HEK293T (cell line): ENCODE results near the gene OXCT1.

Experiments
- CTCF ChIA-PET: fragments of 350-600 bp; formaldehyde crosslinking; extraction: SDS; loops from one replicate; lab custom pipeline; 2021; ENCODE audit warnings: antibody characterized with exemption, inconsistent platforms; lab: Yijun Ruan, JAX
- POLR2A ChIA-PET: fragments of 350-600 bp; formaldehyde crosslinking; extraction: SDS; loops from one replicate; lab custom pipeline; 2020; ENCODE audit warnings: antibody characterized with exemption, inconsistent platforms; lab: Yijun Ruan, JAX
- DNase-seq: peaks from one replicate; pipeline ENCODE4 v3.0.0; 2012; ENCODE audit warnings: mixed read lengths; ENCODE audit errors: extremely low spot score
- ARNT ChIP-seq: fragments of 450-650 bp; IDR thresholded peaks from 2 replicates; pipeline ENCODE4 v1.6.1; 2017; ENCODE audit warnings: mild to moderate bottlenecking
- BHLHE40 ChIP-seq: fragments of 450-650 bp; IDR thresholded peaks from 2 replicates; pipeline ENCODE4 v1.6.1; 2016; ENCODE audit warnings: mild to moderate bottlenecking, moderate library complexity, borderline replicate concordance
- CTBP1 ChIP-seq: fragments of 450-650 bp; IDR thresholded peaks from 2 replicates; pipeline ENCODE4 v1.6.1; 2016; ENCODE audit warnings: borderline replicate concordance
- ELF4 ChIP-seq: fragments of 450-650 bp; IDR thresholded peaks from 2 replicates; pipeline ENCODE4 v1.6.1; 2017; ENCODE audit warnings: antibody characterized with exemption
- FOXA1 ChIP-seq: fragments of 450-650 bp; IDR thresholded peaks from 2 replicates; pipeline ENCODE4 v1.6.1; 2016; ENCODE audit warnings: mild to moderate bottlenecking
- FOXK2 ChIP-seq: fragments of 450-650 bp; IDR thresholded peaks from 2 replicates; pipeline ENCODE4 v1.6.1; 2016; ENCODE audit warnings: mild to moderate bottlenecking
- FOXM1 ChIP-seq: fragments of 450-650 bp; IDR thresholded peaks from 2 replicates; pipeline ENCODE4 v1.6.1; 2017; ENCODE audit warnings: mild to moderate bottlenecking, borderline replicate concordance
- HDGF ChIP-seq: fragments of 450-650 bp; IDR thresholded peaks from 2 replicates; pipeline ENCODE4 v1.6.1; 2017; ENCODE audit warnings: antibody characterized with exemption, borderline replicate concordance
- L3MBTL2 ChIP-seq: fragments of 450-650 bp; conservative IDR thresholded peaks from 2 replicates; pipeline ENCODE4 v1.6.1; 2016; ENCODE audit warnings: mild to moderate bottlenecking
- LEF1 ChIP-seq: fragments of 450-650 bp; IDR thresholded peaks from 2 replicates; pipeline ENCODE4 v1.6.1; 2017; ENCODE audit warnings: mild to moderate bottlenecking, borderline replicate concordance
- NFRKB ChIP-seq: fragments of 450-650 bp; IDR thresholded peaks from 2 replicates; pipeline ENCODE4 v1.6.1; 2016; ENCODE audit warnings: mild to moderate bottlenecking, moderate library complexity
- SP1 ChIP-seq: fragments of 450-650 bp; IDR thresholded peaks from 2 replicates; pipeline ENCODE4 v1.6.1; 2017
- SUZ12 ChIP-seq: fragments of 450-650 bp; IDR thresholded peaks from 2 replicates; pipeline ENCODE4 v1.6.1; 2016; ENCODE audit warnings: mild to moderate bottlenecking
- TARDBP ChIP-seq: fragments of 450-650 bp; IDR thresholded peaks from 2 replicates; pipeline ENCODE4 v1.6.1; 2016
- ZNF384 ChIP-seq: fragments of 450-650 bp; IDR thresholded peaks from 2 replicates; pipeline ENCODE4 v1.6.1; 2016
- TF ChIP-seq, protein P1 (sequence below): fragments of 450-650 bp; IDR thresholded peaks from 2 replicates; pipeline ENCODE4 v1.6.1; 2016

The OXCT1 gene

DNA sequence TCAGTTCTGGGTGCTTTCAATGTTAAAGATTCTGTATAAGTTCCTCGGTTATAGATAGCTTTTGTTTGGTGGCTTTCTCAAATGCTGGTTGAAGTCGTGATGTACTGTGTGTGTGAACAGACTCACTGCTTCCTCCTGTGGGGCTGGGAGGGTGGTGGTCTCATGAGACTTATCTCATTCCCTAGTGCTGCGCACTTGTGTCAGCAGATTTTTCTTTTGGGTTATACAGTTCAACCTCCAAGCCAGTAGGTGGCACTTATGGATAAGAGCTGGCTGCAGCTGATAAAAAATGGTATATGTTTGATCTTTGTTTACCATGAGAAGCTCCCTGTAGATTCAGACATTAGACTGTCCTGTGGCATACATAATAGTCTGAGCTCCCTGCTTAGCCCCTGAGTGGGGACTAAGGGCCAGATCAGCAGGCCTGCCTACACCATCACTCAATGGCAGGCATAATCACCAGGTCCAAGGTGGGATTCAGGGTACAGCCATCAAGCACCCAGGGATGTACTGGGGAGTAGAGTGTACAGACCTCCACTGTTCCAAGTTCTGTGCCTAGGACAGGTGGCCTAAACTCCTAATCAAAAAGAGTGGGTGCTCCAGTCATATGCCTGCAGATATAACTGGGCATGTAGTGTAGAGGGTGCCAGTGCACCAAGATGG lies 174.2 kb downstream of the OXCT1 start:
- POLR2A ChIA-PET: no interaction called here
- DNase-seq: no peak
- TF ChIP-seq SUZ12 (no peak), FOXA1 (no peak), CTBP1 (no peak), FOXK2 (no peak), ZNF384 (no peak), TARDBP (no peak), BHLHE40 (no peak), ARNT (no peak), SP1 (no peak), LEF1 (no peak), HDGF (no peak), NFRKB (no peak), ELF4 (no peak), FOXM1 (no peak), L3MBTL2 (no peak)
- TF ChIP-seq, protein P1, sequence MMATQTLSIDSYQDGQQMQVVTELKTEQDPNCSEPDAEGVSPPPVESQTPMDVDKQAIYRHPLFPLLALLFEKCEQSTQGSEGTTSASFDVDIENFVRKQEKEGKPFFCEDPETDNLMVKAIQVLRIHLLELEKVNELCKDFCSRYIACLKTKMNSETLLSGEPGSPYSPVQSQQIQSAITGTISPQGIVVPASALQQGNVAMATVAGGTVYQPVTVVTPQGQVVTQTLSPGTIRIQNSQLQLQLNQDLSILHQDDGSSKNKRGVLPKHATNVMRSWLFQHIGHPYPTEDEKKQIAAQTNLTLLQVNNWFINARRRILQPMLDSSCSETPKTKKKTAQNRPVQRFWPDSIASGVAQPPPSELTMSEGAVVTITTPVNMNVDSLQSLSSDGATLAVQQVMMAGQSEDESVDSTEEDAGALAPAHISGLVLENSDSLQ: no peak
- CTCF ChIA-PET: interaction anchor here (0.6 kb wide), 1 partner anchor 76 kb away, joined by 3 read pairs; no protein-coding TSS in a partner anchor

DNA sequence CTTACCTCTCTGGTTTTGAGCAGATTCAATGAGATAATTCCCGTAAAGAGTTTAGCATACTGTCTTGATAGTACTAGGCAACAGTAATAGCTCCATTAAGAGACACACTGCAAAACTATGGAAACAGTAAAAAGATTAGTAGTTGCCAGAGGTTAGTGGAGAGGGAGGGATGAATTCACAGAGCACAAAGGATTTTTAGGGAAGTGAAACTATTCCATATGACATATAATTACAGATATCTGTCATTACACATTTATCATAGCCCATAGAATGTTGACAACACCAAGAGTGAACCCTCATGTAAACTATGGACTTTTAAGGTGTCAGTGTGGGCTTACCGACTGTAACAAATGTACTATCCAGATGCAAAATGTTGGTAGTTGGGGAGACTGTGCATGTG lies 183.5 kb downstream of the OXCT1 start:
- ChIA-PET CTCF (no interaction called here), POLR2A (no interaction called here)
- TF ChIP-seq BHLHE40: no peak
- TF ChIP-seq ZNF384: no peak
- TF ChIP-seq SP1: no peak
- no peak for TF ChIP-seq ELF4
- no peak for TF ChIP-seq LEF1
- no peak for TF ChIP-seq FOXM1
- TF ChIP-seq TARDBP: no peak
- TF ChIP-seq NFRKB: no peak
- TF ChIP-seq HDGF: no peak
- TF ChIP-seq, protein P1: no peak
- no peak for TF ChIP-seq FOXA1
- TF ChIP-seq FOXK2: no peak
- no peak for TF ChIP-seq SUZ12
- TF ChIP-seq CTBP1: no peak
- no peak for TF ChIP-seq L3MBTL2
- TF ChIP-seq ARNT: no peak
- DNase-seq: no peak

DNA sequence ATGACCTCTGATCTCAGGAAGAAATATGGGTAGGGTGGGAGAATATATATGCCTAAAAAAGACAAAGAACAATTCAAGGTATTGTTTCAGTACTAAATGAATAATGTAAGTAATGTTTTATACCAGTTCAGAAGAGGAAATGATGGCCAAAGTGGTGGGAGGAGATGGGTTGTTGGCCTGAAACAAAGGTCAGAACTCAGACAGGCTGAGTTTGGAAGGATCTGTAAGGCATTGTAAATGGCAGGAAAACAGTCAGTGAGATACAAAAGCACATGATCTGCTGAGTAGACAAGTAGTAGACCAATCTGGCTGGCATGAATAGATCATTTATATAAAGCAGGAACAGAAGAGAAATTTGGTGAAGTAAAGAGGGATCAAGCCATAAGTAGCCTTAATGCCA lies 184.0 kb downstream of the OXCT1 start:
- no peak for DNase-seq
- ChIA-PET POLR2A (no interaction called here), CTCF (no interaction called here)

DNA sequence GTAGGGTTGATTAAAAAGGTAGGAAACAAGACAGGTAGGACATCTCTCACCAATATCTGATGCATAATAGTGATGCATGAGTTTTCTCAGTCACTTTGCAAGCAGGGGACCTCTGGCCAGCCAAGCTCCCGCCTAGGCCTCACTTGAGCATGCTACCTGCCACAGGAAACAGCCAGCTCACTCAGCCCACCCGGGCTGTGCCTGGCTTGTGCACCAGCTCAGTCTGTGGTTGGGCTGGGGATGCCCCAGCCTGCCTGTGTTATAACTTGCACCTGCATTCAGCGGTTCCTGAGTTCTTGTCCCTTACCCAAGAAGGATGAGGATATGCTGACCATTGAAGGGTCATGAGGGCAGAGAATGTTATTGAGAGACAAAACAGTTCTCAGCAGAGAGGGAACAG lies 187.0 kb downstream of the OXCT1 start:
- CTCF ChIA-PET: no interaction called here
- DNase-seq: no peak
- TF ChIP-seq ZNF384 (no peak), FOXM1 (no peak), NFRKB (no peak), TARDBP (no peak), FOXK2 (no peak), ELF4 (no peak), HDGF (no peak), SUZ12 (no peak), LEF1 (no peak), L3MBTL2 (no peak), FOXA1 (no peak), ARNT (no peak)
- TF ChIP-seq, protein P1: no peak
- POLR2A ChIA-PET: no interaction called here

More for the DNA sequence above, 184.0 kb downstream of the OXCT1 start:
- TF ChIP-seq, protein P1: no peak
- TF ChIP-seq BHLHE40 (no peak), L3MBTL2 (no peak), SUZ12 (no peak), FOXK2 (no peak), ELF4 (no peak), FOXM1 (no peak), TARDBP (no peak), ZNF384 (no peak), SP1 (no peak), FOXA1 (no peak), HDGF (no peak), NFRKB (no peak), CTBP1 (no peak), LEF1 (no peak), ARNT (no peak)

DNA sequence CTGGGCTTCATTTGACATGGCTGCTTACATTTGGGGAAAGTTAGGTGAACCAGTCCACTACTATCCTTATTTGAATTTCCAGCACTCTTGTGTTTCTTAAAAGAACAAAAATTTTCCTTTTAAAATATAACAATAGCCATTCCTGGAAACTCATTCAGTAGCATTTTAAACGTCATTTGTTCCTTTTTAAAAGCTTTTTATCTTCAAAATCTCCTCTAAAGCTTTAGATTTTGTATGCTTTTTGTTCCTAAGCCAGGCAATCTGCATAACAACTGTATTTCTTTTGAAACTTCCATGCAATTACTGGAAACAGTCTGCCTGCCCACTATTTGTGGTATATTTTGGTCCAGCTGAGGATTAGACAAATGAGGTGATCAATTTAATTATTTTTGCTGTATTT lies 187.6 kb downstream of the OXCT1 start:
- ChIA-PET POLR2A (no interaction called here), CTCF (no interaction called here)
- no peak for DNase-seq
- no peak for TF ChIP-seq FOXK2
- no peak for TF ChIP-seq ZNF384
- no peak for TF ChIP-seq CTBP1
